Cerebellar nuclear complex (tissue), 1 donor: Measurements from ENCODE around the gene AMIGO1.
"Not testable (repeated sequence)": the region's sequence is repeated elsewhere in the genome, so short reads cannot be mapped to it uniquely, and the experiment has no call there.

ENCODE experiments used
- DNase-seq, 2 experiments: peaks; one replicate each; lab custom pipeline; 2025; lab: John Stamatoyannopoulos, UW

AMIGO1 gene

GRCh38 chr1:109483672-109484518 lies 25.6 kb downstream of the AMIGO1 start, which contains the start of gene ATXN7L2:
ATXN7L2 (plus strand) TSS chr1:109483905; CDS start chr1:109483954, 49 bp downstream.
- DNase-seq: peak; percentile 59 to 60

GRCh38 chr1:109482791-109483671 lies 26.5 kb downstream of the AMIGO1 start:
- DNase-seq: peak in 1 of 2 experiments; percentile 29

DNA sequence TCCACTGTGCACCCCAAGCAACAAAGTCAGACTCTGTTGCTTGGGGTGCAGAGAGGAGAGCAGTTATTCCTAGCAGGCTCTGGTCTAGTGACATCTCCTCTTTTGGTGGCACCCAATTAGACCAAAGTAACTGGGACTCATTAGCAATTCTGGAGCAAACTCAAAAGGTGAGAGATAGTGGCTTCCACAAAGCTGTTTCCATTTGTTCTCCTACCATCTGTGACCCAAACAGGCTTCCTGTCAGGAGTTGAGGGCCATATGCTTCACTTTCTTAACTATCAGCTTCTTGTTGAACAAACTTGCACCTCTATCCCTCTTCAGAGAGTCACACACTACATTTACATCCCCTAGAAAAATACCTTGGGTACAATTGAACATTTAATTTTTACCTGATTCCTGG lies 27.3 kb downstream of the AMIGO1 start:
- DNase-seq: no peak

DNA sequence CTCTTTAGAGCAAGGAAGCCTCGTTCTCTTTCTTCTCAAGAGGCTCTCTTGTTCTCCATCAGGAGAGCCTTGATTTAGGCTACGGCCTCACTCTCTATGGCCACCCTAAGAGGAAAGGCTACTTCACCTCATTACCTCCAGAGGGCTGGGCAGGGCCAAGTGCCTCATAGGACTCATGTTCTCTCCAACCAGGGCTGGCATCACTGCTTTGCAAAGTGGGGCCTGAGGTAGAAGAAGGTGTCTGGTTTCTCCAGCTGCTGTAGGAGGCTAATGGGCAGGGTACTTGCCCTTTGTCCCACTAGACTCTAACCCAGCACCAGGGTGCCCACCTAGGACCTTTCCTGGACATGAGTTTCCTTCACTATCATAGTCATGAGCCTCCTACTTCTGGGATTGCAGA lies 27.9 kb downstream of the AMIGO1 start:
- DNase-seq: no peak

DNA sequence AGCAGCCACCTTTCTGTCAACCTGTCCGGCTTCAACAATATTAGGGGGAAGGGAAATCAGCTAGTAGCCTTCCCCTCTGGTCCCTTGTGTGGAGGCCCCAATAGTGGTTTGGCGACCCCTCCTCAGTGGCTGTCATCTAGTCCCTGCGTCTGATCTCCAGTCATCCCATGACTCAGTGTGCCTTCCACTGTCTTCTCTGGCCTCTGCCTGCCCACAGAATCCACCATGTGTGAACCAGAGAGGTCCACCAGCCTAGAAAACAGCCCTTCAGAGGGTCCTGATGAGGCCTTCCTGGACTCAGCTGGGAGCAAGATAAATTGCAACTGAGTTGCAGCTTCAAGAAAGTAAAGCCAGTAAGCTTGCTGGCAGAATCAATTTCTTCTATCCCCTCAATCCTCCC lies 29.6 kb downstream of the AMIGO1 start:
- no peak for DNase-seq

GRCh38 chr1:109479311-109479710 lies 30.2 kb downstream of the AMIGO1 start:
- DNase-seq: no peak

DNA sequence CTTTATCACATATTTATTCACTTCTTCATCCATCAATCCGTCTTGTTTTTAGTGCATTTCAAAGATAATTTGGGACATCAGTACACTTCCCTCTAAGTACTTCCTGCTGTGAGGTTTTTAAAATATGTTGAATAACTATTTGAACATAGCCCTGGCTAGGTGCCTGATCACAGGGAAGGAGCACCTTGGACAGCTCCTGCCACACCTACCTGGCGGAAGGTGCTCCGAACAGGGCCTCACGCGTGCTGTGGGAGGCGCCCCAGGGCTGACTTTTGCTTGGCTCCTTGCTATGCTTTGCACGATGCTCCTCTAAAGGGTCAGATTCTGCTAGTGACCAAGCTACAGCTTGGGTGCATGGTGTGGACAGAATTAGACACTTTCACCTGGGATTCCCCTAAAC lies 30.7 kb downstream of the AMIGO1 start:
- DNase-seq: no peak

DNA sequence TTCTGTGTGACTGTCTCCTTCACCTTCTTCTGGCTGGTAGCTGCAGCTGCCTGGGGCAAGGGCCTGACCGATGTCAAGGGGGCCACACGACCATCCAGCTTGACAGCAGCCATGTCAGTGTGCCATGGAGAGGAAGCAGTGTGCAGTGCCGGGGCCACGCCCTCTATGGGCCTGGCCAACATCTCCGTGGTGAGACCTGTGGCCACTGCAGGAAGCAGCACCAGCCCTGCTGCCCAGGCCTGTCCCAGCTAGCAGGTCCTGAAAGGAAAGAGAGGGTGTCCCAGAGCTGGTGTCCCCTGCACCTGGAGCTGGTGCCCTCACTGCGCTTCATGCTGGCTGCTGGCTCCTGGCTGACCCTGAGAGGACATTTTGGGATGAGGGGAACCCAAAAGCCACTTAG lies 31.7 kb downstream of the AMIGO1 start:
- DNase-seq: no peak

- DNase-seq: no peak
These were observed 32.7 kb downstream of the AMIGO1 start for GRCh38 chr1:109476825-109477224.

DNA sequence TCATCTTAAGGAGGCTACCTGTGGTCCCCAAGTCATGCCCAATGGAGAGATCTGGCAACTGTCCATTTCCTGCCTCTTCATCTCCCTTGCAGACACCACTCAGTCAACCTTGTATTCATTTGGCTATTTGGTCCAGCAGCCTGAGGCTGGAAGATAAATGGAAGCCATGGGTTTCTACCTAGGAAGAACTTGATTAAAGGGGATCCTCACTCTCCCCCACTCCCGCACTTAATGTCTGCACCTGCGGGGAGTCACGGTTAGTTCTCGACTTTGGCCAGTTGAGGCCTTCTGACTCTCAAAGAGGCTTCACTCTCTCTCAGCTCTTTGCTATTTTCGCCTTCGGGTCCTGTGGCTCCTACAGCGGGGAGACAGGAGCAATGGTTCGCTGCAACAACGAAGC lies 34.3 kb downstream of the AMIGO1 start:
- DNase-seq: no peak

DNA sequence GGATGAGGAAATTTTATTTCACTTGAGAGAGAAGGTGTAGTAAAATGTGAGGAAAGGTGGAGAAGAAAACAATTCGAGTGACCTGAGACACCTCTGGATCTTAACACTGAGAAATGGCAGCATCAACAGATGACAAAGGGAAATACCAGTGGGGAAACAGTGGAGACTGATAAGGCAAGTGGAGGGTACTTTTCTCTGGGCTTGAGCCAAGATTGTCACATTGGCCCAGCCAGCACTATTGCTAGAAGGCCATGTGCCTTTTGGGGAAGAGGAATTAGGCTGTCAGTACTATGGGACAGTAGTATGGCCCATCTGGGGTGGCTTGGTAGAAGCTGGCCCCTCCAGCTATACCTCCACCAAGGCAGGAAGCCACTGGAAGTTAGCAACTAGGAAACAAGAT lies 34.8 kb downstream of the AMIGO1 start:
- no peak for DNase-seq

DNA sequence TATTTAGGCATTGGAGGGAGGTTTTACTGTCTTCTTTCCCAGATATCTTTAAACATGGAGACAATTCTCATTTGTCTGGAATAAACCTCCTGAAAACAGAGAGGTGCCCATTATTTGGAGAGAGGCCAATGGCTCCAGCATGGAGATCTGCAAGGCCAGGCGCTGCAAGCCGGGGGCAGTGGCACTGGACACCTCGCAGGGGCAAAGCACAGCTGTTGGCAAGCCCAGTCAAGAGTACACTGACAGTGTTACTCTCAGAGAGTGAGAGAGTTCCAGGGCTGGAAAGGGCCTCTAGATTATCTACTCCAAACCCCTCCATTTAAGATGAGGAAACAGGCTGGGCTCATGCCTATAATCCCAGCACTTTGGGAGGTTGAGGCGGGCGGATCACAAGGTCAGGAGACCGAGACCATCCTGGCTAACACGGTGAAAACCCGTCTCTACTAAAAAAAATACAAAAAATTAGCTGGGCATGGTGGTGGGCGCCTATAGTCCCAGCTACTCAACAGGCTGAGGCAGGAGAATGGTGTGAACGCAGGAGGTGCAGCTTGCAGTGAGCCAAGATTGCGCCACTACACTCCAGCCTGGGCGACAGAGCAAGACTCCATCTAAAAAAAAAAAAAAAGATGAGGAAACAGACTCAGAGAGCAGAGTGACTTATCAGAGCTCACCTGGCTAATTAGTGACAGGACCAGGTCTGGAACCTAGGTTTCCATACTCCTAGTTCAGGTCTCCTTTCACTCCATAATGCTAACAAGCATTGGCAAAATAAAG lies 36.1 kb downstream of the AMIGO1 start:
- not testable (repeated sequence) for DNase-seq

GRCh38 chr1:109472779-109473178 lies 36.7 kb downstream of the AMIGO1 start:
- DNase-seq: no peak

- DNase-seq: no peak
These were observed 39.3 kb downstream of the AMIGO1 start for GRCh38 chr1:109470245-109470644.

- DNase-seq: no peak
These were observed 40.6 kb downstream of the AMIGO1 start for GRCh38 chr1:109468903-109469302.

DNA sequence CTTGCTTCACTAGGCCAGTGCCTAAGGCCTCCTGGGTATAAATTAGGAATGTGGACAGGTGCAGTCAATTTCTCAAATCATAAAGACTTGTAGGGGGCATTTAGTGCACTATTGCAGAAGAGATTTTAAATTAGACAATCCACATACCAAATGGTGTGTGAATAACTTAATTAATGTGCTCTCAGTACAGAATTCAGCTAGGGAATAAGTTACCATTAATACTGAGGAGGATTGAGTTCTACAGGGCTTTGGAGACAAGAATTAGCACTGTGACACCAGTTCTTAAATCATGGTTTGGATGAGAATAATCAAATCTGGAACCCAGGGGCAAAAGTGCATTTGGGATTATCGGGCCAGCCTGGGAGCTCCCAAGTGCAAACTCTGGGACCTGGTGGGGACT lies 41.5 kb downstream of the AMIGO1 start:
- DNase-seq: no peak

DNA sequence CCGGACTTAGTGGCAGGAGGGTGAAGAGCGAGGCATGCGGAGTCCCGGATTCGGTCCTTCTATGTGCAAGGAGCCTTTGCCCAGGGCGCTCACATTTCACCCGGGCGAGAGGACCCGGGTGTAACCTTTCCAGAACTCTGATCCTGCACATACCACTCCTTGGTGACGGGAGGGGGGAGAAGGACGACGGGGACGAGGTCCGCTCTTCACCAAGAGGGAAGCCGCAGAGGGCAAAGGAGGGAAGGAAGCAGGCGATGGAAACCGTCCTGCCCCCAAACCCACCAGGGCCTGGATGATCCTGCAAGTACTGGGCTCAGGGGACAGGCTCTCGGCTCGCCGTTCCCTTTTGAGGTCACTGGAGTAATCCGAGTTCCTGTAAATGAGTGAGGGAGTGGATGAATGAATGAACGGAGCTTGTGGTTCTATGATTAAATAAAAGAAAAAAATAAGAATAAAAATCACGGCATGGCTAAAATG lies 42.2 kb downstream of the AMIGO1 start:
- no peak for DNase-seq

GRCh38 chr1:109466452-109467300 lies 42.9 kb downstream of the AMIGO1 start, which contains the start of gene SYPL2:
SYPL2 (plus strand) TSS chr1:109466546; CDS start chr1:109466844, 298 bp downstream.
- no peak for DNase-seq

- no peak for DNase-seq
These were observed 43.4 kb downstream of the AMIGO1 start for GRCh38 chr1:109466125-109466451.

- no peak for DNase-seq
These were observed 51.7 kb downstream of the AMIGO1 start for GRCh38 chr1:109457819-109458218.
